GM21381 (cell line): Measurements from ENCODE around the gene OPN1LW.
"Not testable (repeated sequence)": the region's sequence is repeated elsewhere in the genome, so short reads cannot be mapped to it uniquely, and the experiment has no call there.

Experiments used
- ATAC-seq: cut with Tn5 transposase; IDR thresholded peaks from one replicate; pipeline ENCODE4 v1.9.1; 2021; ENCODE audit warnings: mild to moderate bottlenecking, moderate library complexity; ENCODE audit not compliant: unreplicated experiment

OPN1LW gene

GRCh38 chrX:154132366-154132765, 11.7 kb upstream of the OPN1LW start:
- no peak for ATAC-seq

- ATAC-seq: no peak
Measured at GRCh38 chrX:154135458-154136229, 8.4 kb upstream of the OPN1LW start.

GRCh38 chrX:154136627-154137161, 7.3 kb upstream of the OPN1LW start:
- no peak for ATAC-seq

GRCh38 chrX:154138857-154139256, 5.2 kb upstream of the OPN1LW start:
- no peak for ATAC-seq

- no peak for ATAC-seq
Measured at GRCh38 chrX:154140206-154140605, 3.8 kb upstream of the OPN1LW start.

DNA sequence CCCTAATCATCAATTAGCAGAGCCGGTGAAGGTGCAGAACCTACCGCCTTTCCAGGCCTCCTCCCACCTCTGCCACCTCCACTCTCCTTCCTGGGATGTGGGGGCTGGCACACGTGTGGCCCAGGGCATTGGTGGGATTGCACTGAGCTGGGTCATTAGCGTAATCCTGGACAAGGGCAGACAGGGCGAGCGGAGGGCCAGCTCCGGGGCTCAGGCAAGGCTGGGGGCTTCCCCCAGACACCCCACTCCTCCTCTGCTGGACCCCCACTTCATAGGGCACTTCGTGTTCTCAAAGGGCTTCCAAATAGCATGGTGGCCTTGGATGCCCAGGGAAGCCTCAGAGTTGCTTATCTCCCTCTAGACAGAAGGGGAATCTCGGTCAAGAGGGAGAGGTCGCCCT, 3.3 kb upstream of the OPN1LW start:
- no peak for ATAC-seq

DNA sequence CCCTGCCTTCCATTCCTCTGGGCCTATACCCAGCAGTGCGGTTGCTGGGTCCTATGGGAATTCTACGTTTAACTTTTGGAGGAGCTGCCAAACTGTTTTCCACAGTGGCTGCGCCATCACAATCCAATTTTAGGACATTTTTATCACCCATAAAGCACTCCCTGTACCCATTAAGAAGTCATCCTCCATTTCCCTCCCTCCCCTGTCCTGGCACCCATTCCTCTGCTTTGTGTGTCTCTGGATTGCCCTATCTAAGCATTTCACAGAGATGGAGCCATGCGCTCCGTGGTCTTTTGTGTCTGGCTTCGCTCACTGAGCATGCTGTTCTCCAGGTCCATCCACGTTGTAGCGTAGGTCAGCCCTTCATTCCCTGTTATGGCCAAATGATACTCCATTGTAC, 1.7 kb upstream of the OPN1LW start:
- no peak for ATAC-seq

GRCh38 chrX:154142950-154143745, 895 bp upstream of the OPN1LW start:
- no peak for ATAC-seq

DNA sequence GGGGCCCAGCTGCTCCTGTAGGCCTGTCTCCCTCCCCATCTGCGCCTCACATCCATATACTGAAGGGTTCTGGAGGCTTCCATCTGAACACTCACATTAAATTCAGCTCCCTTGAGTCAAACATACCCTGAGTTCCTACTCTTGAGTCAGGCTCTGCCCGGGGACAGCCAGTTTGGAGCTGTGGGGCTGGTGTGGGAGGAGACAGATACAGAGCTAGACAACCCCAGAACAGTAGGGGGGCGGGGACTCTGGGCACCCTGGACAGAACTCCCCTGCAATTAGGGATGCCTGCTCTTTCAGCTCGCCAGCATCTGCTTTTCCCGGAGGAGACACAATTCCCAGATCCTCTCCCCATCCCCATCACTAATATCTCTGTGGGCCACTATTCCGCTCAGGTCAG, 7.0 kb downstream of the OPN1LW start:
- ATAC-seq: not testable (repeated sequence)

DNA sequence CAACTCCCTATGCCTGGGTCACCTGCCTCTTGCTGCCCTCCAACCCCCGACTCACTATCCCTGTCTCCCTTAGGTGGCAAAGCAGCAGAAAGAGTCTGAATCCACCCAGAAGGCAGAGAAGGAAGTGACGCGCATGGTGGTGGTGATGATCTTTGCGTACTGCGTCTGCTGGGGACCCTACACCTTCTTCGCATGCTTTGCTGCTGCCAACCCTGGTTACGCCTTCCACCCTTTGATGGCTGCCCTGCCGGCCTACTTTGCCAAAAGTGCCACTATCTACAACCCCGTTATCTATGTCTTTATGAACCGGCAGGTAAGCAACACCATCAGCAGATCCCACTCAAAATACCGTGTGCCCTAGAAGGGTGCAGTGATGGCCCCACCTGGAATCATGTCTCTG, 12.2 kb downstream of the OPN1LW start:
- not testable (repeated sequence) for ATAC-seq

DNA sequence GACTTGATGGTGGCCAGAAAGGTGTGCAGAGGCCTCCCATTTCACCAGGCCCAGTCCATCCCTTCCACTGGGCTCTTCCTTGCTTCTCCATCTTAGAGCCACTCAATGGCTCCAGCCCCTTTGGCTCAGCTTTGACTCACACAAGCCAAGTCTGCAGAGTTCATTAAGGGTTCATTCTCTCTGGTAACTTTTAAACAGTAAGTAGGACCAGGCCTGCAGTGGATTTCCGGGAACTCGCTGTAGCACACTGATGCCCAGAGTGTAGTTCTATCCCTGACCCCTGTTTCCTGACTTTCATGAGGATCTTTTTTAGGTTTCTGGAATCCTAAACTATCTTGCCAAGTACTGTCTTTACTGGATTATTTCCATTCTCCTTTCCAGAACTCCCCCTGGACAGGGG, 13.2 kb downstream of the OPN1LW start:
- ATAC-seq: not testable (repeated sequence)

DNA sequence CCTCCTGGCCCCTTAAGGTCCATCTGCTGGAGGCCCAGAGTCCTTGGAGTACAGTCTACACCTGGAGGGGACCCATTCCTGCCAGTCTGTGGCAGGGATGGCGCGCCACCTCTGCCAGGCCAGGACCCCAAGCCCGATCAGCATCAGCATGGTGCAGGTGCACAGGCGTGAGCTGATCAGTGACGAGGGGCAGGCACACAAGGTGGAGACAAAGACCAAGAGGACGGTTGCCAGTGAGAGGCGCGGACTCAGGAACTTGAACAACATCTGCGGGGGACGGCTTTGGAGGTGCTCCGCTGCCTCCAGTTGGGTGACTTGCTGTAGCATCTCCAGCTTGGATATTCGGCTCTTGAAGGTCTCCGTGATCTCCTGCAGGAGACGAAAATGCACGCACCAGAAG, 15.3 kb downstream of the OPN1LW start:
- ATAC-seq: not testable (repeated sequence)

- ATAC-seq: not testable (repeated sequence)
Measured at GRCh38 chrX:154164902-154165301, 20.9 kb downstream of the OPN1LW start.

GRCh38 chrX:154168384-154168783, 24.3 kb downstream of the OPN1LW start:
- ATAC-seq: not testable (repeated sequence)

DNA sequence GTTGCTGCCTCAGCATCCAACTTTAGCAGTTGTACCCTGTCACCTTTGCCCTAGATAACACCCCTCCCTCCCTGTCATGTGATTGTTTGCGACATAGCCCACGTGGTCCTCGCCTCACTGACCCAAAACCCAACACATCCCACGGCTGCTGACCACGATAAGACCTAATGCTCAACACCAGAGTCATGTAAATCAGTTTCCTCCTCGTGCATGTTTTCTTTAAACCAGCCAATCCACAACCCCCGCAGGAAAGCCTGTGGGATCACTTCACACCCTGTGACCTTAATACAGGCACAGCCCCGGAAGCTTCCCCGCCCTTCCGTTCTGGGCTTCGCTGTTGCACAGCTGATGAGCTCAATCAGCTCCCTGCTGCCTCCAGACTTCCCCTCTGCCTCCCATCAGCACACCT, 28.5 kb downstream of the OPN1LW start:
- ATAC-seq: peak; percentile 81

DNA sequence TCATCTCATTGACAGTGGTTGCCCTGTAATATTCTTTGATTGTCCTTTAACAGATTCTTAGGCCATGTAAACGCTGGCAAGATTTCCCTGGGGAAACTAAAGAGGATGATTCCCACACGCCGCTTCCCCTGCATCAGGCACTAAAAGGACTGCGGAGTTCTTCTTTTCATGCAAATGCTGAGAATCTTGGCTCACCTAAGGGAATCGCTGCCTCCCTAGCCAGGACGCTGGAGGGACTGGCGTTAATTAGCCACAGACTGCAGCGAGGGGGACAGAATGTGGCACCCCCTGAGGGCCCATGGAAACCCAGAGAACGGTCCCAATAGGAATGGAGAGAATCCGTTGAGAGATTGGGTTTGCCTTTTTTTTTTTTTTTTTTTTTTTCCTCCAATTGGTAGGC, 30.3 kb downstream of the OPN1LW start:
- ATAC-seq: not testable (repeated sequence)

DNA sequence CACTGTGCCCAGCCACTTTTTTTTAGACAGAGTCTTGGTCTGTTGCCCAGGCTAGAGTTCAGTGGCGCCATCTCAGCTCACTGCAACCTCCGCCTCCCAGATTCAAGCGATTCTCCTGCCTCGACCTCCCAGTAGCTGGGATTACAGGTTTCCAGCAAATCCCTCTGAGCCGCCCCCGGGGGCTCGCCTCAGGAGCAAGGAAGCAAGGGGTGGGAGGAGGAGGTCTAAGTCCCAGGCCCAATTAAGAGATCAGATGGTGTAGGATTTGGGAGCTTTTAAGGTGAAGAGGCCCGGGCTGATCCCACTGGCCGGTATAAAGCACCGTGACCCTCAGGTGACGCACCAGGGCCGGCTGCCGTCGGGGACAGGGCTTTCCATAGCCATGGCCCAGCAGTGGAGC, 38.3 kb downstream of the OPN1LW start, which contains the start of gene OPN1MW:
OPN1MW (plus strand) TSS at position 301 of the 400 bp plus-strand sequence; CDS start at position 383, 82 bp downstream.
- not testable (repeated sequence) for ATAC-seq

DNA sequence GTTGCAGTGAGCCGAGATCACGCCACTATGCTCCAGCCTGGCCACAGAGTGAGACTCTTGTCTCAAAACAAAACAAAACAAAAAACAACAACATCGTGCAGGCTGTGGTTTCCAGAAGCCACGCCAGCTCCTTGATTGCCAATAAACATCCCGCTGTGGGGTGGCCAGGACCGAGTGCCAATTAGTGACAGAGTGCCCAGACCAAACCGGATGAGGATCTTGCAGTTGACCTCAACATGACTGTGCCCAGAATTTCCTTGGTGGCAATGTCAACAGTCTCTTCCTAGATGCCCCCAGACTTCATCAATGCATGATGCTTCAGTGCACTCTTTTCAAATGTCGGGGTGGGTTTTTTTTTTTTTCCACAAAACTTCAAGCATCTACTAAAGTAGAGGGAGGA, 39.8 kb downstream of the OPN1LW start:
- not testable (repeated sequence) for ATAC-seq

GRCh38 chrX:154192846-154193245, 48.8 kb downstream of the OPN1LW start:
- ATAC-seq: not testable (repeated sequence)

- ATAC-seq: not testable (repeated sequence)
Measured at GRCh38 chrX:154194316-154194715, 50.3 kb downstream of the OPN1LW start.

- ATAC-seq: not testable (repeated sequence)
Measured at GRCh38 chrX:154196466-154196865, 52.4 kb downstream of the OPN1LW start.
